Measurements from ENCODE around the gene TMEM95. TPM values are rescaled to one million over a fixed set of nuclear protein-coding genes. Genes with fewer than 3 reads are reported as not detected.

TMEM95 gene, protein sequence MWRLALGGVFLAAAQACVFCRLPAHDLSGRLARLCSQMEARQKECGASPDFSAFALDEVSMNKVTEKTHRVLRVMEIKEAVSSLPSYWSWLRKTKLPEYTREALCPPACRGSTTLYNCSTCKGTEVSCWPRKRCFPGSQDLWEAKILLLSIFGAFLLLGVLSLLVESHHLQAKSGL
- total RNA-seq: not detected in 2 replicates
- polyA plus RNA-seq: not detected in 2 replicates

DNA sequence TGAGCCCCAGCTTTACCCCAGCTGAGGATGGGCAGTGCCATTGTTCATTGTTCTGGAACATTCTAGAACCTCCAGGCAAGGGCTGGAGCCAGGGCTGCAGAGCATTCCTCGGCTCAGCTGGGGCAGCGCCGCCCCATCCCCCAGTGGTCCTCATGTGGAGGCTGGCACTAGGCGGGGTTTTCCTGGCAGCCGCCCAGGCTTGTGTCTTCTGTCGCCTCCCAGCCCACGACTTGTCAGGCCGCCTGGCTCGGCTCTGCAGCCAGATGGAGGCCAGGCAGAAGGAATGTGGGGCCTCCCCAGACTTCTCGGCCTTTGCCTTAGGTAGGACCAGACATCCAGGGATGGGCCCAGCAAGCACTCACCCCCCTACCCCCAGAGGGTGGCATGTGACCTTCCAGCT, at the start of gene TMEM95:
TMEM95 (plus strand) TSS at position 104 of the 400 bp plus-strand sequence; CDS start at position 153, 49 bp downstream.
- H3K4me1 ChIP-seq (ENCODE audit: low read depth): peaks cover 6% of the 10 kb centered on the region
- no peaks in the 10 kb centered on the region for H3K9me3 ChIP-seq (ENCODE audit: low read depth)
- DNase-seq (ENCODE audit: low read depth in 1 of 2, low spot score in 1 of 2): no peak
- H3K4me3 ChIP-seq: no peak within 1 kb of the TSS
- no peak within 1 kb of the TSS for H3K27ac ChIP-seq
- no peaks in the 10 kb centered on the region for H3K27me3 ChIP-seq
- no peaks in the 10 kb centered on the region for H3K36me3 ChIP-seq
- TF ChIP-seq, protein P1, sequence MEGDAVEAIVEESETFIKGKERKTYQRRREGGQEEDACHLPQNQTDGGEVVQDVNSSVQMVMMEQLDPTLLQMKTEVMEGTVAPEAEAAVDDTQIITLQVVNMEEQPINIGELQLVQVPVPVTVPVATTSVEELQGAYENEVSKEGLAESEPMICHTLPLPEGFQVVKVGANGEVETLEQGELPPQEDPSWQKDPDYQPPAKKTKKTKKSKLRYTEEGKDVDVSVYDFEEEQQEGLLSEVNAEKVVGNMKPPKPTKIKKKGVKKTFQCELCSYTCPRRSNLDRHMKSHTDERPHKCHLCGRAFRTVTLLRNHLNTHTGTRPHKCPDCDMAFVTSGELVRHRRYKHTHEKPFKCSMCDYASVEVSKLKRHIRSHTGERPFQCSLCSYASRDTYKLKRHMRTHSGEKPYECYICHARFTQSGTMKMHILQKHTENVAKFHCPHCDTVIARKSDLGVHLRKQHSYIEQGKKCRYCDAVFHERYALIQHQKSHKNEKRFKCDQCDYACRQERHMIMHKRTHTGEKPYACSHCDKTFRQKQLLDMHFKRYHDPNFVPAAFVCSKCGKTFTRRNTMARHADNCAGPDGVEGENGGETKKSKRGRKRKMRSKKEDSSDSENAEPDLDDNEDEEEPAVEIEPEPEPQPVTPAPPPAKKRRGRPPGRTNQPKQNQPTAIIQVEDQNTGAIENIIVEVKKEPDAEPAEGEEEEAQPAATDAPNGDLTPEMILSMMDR (IDR thresholded peaks at IDR 0.05; ENCODE audit: low read depth, low read length): no peak

DNA sequence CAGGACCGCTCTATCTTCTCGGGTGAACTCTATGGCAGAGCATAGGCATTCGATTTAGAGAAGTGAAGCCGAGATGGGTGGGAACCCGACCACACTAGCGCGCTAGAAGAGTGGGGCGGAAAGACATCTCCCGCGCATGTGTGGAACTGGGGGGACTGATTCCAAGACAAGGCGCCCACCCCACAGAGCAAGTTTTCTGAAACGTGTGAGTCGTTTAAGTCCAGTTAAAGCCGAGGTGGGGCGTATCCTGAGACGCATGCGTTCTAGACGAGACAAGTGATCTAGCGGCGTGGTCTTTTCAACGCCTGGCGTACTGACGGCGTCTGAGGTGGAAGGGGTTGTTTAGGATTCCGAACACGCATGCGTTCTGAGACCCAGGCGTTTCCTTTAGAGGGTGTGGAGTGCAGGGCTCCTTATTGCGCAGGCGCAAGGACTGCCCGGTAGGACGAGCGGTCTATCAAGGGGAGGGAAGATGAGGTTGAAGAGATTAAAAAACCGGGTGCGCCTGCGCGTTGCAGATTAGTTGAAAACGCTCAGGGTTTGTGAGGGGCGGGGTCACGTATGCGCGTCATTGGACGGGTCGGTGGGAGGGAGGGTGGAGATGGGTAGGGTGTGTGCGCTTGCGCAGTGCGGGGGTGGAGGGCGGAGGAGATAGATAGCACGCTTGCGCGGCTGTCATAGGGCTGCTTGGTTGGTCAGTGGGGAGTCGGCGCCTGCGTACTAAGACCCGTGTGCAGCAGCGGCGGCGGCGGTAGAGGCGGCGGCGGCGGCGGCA, 47.9 kb upstream of the TMEM95 start, which contains the start of gene EIF5A:
EIF5A (plus strand) TSS at position 718 of the 775 bp plus-strand sequence. CDS start 2,008 bp downstream, outside the sequence.
- peak within 1 kb of the TSS; percentile 90 for H3K4me3 ChIP-seq
- DNase-seq (ENCODE audit: low read depth in 1 of 2, low spot score in 1 of 2): peak; percentile 100
- peaks cover 10% of the 10 kb centered on the region for H3K4me1 ChIP-seq (ENCODE audit: low read depth)
- H3K27ac ChIP-seq: peak within 1 kb of the TSS; percentile 99
- TF ChIP-seq, protein P1 (IDR thresholded peaks at IDR 0.05; ENCODE audit: low read depth, low read length): no peak
- H3K27me3 ChIP-seq: no peaks in the 10 kb centered on the region
- no peaks in the 10 kb centered on the region for H3K9me3 ChIP-seq (ENCODE audit: low read depth)
- peaks cover 19% of the 10 kb centered on the region for H3K36me3 ChIP-seq

DNA sequence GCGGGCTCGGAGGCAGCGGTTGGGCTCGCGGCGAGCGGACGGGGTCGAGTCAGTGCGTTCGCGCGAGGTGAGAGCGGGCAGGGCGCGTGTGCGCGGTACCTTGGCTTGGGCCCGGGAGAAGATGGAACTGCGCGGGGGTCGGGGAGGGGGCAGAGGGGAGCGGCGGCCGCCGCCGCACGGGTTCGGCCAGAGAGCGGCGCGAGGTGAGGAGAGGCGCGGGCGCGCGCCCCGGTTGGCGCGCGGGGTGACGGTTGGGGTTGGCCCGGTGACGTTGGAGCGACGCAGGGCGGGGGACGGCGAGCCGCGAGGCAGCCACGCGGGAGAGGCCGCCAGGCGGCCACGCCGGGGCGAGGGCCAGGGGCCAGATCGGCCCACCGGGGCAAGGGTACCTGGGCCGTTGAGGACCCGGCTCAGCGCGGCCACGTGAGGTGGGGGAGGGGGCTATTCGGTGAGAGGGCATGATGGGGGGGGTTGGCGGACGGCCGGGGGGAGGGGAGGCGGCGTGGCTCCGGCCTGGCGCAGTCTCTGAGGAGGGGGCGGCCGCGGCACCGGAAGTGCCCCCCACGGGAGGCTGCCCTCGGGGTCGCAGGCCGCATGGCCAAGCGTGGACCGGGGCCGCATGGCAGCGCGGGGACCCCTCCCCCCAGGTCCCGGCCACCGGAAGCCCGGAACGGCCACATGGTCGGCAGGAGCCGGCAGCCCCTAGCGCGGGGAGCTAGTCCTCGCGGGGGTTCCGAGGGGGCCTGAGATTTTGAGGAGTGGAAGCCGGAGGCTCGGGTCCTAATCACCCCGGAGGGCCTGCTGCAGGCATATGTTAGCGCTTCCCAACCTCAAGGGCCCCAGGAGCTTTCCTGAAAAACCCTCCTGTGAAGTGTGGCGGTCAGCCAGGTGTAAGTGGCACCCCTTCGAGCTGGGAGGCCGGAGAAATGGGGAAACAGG, 47.0 kb upstream of the TMEM95 start:
- H3K4me1 ChIP-seq (ENCODE audit: low read depth): peaks cover 10% of the 10 kb centered on the region
- peak overlapping the region; percentile 90 for H3K4me3 ChIP-seq
- H3K27me3 ChIP-seq: no peaks in the 10 kb centered on the region
- TF ChIP-seq, protein P1 (IDR thresholded peaks at IDR 0.05; ENCODE audit: low read depth, low read length): peak; percentile 8
- peak; percentile 56 to 59 for DNase-seq (ENCODE audit: low read depth in 1 of 2, low spot score in 1 of 2)
- H3K9me3 ChIP-seq (ENCODE audit: low read depth): no peaks in the 10 kb centered on the region
- H3K27ac ChIP-seq: peak overlapping the region; percentile 99
- H3K36me3 ChIP-seq: peaks cover 26% of the 10 kb centered on the region

DNA sequence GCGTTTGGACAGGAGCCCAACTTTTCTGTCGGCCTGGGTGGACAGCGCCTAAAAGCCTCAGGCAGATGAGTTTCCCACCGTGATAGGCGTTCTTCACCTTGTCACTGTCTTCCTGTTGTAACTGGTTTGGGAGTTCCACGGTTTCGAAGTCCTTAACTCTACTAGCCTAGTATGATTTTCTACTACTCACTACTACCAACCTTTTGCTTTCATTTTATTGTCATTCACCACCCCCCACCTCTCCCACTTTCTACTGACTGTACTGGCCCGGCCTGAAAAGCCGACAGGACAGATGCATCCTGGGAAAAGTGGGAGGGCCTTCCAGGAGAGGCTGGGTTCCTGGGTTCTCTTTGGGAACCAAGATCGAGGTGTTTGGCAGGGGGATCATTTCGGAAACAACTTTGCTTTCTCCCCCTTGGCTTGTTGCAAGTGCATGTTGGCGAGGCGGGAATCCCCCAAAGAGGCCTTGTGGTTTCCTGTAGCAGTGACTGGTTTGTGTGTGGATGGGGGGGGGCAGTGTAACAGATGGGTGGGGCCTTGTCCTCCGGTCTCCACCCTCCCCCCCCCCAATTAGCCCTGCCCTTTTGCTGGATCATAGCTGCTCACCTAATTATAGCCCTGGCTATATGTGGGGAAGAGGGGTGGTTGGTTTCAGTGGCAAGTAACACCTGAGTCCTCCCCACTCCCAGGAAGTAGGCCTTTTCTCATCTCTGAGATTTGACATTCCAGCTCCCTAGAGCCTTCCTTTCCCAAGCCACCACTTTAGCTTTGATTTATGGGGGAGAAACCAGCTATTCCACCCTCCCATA, 46.1 kb upstream of the TMEM95 start:
- Histone ChIP-seq H3K27ac (peak overlapping the region; percentile 99), H3K36me3 (peaks cover 35% of the 10 kb centered on the region), H3K27me3 (no peaks in the 10 kb centered on the region), H3K4me3 (peak overlapping the region; percentile 90), H3K4me1 (ENCODE audit: low read depth) (peaks cover 10% of the 10 kb centered on the region), H3K9me3 (ENCODE audit: low read depth) (no peaks in the 10 kb centered on the region)
- peak; percentile 80 to 86 for DNase-seq (ENCODE audit: low read depth in 1 of 2, low spot score in 1 of 2)
- TF ChIP-seq, protein P1 (IDR thresholded peaks at IDR 0.05; ENCODE audit: low read depth, low read length): no peak

Data from cardiac muscle cell (in vitro differentiated cells and primary cell).